Liver (tissue), 9 donors: Measurements from ENCODE around the gene THBS2. TPM values are rescaled to one million over a fixed set of nuclear protein-coding genes. Genes with fewer than 3 reads are reported as not detected.
"Not testable (repeated sequence)": the region's sequence is repeated elsewhere in the genome, so short reads cannot be mapped to it uniquely, and the experiment has no call there.

Source experiments
- DNase-seq: peaks from one replicate; pipeline ENCODE4 v3.0.0-alpha.2; 2017; ENCODE audit warnings: low spot score
- H3K27ac ChIP-seq, 2 donors: one replicate each; pipeline ENCODE4 v1.7.0; 2013; ENCODE audit warnings: inconsistent platforms in 2 of 2, low read length in 2 of 2, control low read depth in 1 of 2, low read depth in 1 of 2, mild to moderate bottlenecking in 1 of 2
- H3K27me3 ChIP-seq, 4 donors: one replicate each; pipeline versions ENCODE4 v1.6.1 to v1.7.0; 2013; ENCODE audit warnings: low read length in 3 of 4, inconsistent platforms in 1 of 4, mild to moderate bottlenecking in 1 of 4, moderate library complexity in 1 of 4; ENCODE audit not compliant: control insufficient read depth in 4 of 4, insufficient read depth in 4 of 4
- H3K36me3 ChIP-seq, 4 donors: one replicate each; pipeline versions ENCODE4 v1.6.1 to v1.7.0; 2013; ENCODE audit warnings: low read length in 3 of 4, mild to moderate bottlenecking in 3 of 4, low read depth in 1 of 4, moderate library complexity in 1 of 4; ENCODE audit not compliant: control insufficient read depth in 4 of 4, insufficient read depth in 3 of 4
- H3K4me1 ChIP-seq, 4 donors: one replicate each; pipeline versions ENCODE4 v1.6.1 to v1.7.0; 2013; ENCODE audit warnings: low read length in 3 of 4, mild to moderate bottlenecking in 3 of 4, moderate library complexity in 1 of 4; ENCODE audit not compliant: control insufficient read depth in 4 of 4, insufficient read depth in 4 of 4
- H3K4me3 ChIP-seq, 3 donors: one replicate each; pipeline versions ENCODE4 v1.6.1 to v1.7.0; 2013; ENCODE audit warnings: low read length in 3 of 3, control low read depth in 1 of 3, low read depth in 1 of 3, mild to moderate bottlenecking in 1 of 3
- H3K9ac ChIP-seq, 2 donors: one replicate each; pipeline ENCODE4 v1.7.0; 2013; ENCODE audit warnings: low read length in 2 of 2, mild to moderate bottlenecking in 2 of 2, moderate library complexity in 2 of 2, control low read depth in 1 of 2, low read depth in 1 of 2
- H3K9me3 ChIP-seq, 4 donors: one replicate each; pipeline versions ENCODE4 v1.6.1 to v1.7.0; 2013; ENCODE audit warnings: low read length in 3 of 4; ENCODE audit not compliant: control insufficient read depth in 4 of 4
- EGR1 ChIP-seq, 2 donors: IDR thresholded peaks; 2 replicates each; pipeline ENCODE4 v1.6.1; 2016 to 2018; ENCODE audit warnings: antibody characterized with exemption in 2 of 2, low read depth in 2 of 2
- FOXA1 ChIP-seq: IDR thresholded peaks from 2 replicates; pipeline ENCODE4 v1.6.1; 2016; ENCODE audit warnings: antibody characterized with exemption
- FOXA2 ChIP-seq: IDR thresholded peaks from 2 replicates; pipeline ENCODE4 v1.6.1; 2016; ENCODE audit warnings: antibody characterized with exemption
- GABPA ChIP-seq, 2 donors: IDR thresholded peaks in 1 of 2; conservative IDR thresholded peaks in 1 of 2; 2 replicates each; pipeline ENCODE4 v1.6.1; 2016; ENCODE audit warnings: antibody characterized with exemption in 2 of 2, mild to moderate bottlenecking in 1 of 2, moderate library complexity in 1 of 2
- HNF4A ChIP-seq, 2 donors: conservative IDR thresholded peaks; 2 replicates each; pipeline ENCODE4 v1.6.1; 2016; ENCODE audit warnings: antibody characterized with exemption in 2 of 2, mild to moderate bottlenecking in 2 of 2
- HNF4G ChIP-seq: IDR thresholded peaks from 2 replicates; pipeline ENCODE4 v1.6.1; 2016; ENCODE audit warnings: antibody characterized with exemption
- JUND ChIP-seq, 2 donors: IDR thresholded peaks; 2 replicates each; pipeline ENCODE4 v1.6.1; 2016; ENCODE audit warnings: antibody characterized with exemption in 2 of 2
- REST ChIP-seq: IDR thresholded peaks from 2 replicates; pipeline ENCODE4 v1.6.1; 2016; ENCODE audit warnings: antibody characterized with exemption, mild to moderate bottlenecking
- RXRA ChIP-seq, 2 donors: IDR thresholded peaks; 2 replicates each; pipeline ENCODE4 v1.6.1; 2017 to 2018; ENCODE audit warnings: antibody characterized with exemption in 2 of 2, mild to moderate bottlenecking in 1 of 2
- WGBS: extraction: QIAGEN DNeasy Blood & Tissue Kit; methylation state at CpG from one replicate; pipeline ENCODE4 v1.1.7; 2013; 5-methylcytosine and 5-hydroxymethylcytosine counted together
- polyA plus RNA-seq, 2 donors: library from polyadenylated mRNA; stranded (reverse) in 1 of 2; unstranded in 1 of 2; fragments of 200-250 nt in 1 of 2; fragments of >200 nt in 1 of 2; fragmentation: Nextera tagmentation in 1 of 2; extraction: Ambion mirVana in 1 of 2; gene quantifications; one replicate each; pipeline versions ENCODE4 v1.2.1 to v1.2.3, GENCODE V29; 2013 to 2015
- total RNA-seq, 2 donors: library from RNA; depleted of rRNA; stranded (reverse); fragments of >200 nt; gene quantifications; one replicate each; pipeline ENCODE4 v1.2.3, GENCODE V29; 2014
- TF ChIP-seq, protein P1 (sequence below): IDR thresholded peaks from 2 replicates; pipeline ENCODE4 v1.6.1; 2016; ENCODE audit warnings: antibody characterized with exemption
- TF ChIP-seq, protein P2 (sequence below): fragments of 150-350 bp; IDR thresholded peaks from 2 replicates; pipeline ENCODE4 v1.5.1; 2017; ENCODE audit warnings: improper control_type of control experiment, low read depth, low read length; ENCODE audit not compliant: missing input control
- donor health status: healthy.
- donor health status: healthy.
- donor health status: healthy.
- donor health status: healthy.
- donor health status: healthy.

Gene THBS2
- total and polyA plus RNA-seq, 4 donors = 0.35 to 7.6 (median 6.2) TPM

GRCh38 chr6:169198885-169199284, 54.8 kb downstream of the THBS2 start:
- Histone ChIP-seq H3K27ac (no peak overlapping the region), H3K36me3 (no peaks in the 10 kb centered on the region)
- WGBS = 94% methylated on average over 3 of the region's 3 CpGs

DNA sequence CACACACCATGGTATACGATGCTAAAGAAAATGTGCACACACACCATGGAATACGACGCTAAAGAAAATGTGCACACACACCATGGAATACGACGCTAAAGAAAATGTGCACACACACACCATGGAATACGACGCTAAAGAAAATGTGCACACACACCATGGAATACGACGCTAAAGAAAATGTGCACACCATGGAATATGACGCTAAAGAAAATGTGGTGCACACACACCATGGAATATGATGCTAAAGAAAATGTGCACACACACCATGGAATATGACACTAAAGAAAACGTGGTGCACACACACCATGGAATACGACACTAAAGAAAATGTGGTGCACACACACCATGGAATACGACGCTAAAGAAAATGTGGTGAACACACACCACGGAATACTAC, 55.7 kb downstream of the THBS2 start:
- H3K9me3 ChIP-seq, H3K4me3 ChIP-seq, H3K27ac ChIP-seq, H3K9ac ChIP-seq, H3K27me3 ChIP-seq, H3K36me3 ChIP-seq, H3K4me1 ChIP-seq, DNase-seq: not testable (repeated sequence)
- WGBS = 94% methylated on average over 15 of the region's 15 CpGs

More at GRCh38 chr6:169198885-169199284, 54.8 kb downstream of the THBS2 start:
- peaks cover 0 to 2% (median 0%) of the 10 kb centered on the region in 4 donors for H3K27me3 ChIP-seq
- no peak overlapping the region for H3K4me3 ChIP-seq
- H3K9ac ChIP-seq = no peak overlapping the region
- no peak for DNase-seq
- no peaks in the 10 kb centered on the region for H3K9me3 ChIP-seq
- H3K4me1 ChIP-seq = no peaks in the 10 kb centered on the region
- TF ChIP-seq JUND (IDR thresholded peaks at IDR 0.05) (no peak), FOXA2 (no peak), FOXA1 (no peak), HNF4A (conservative IDR thresholded peaks at IDR 0.05) (no peak), GABPA (IDR thresholded peaks at IDR 0.05 in 1 of 2, conservative IDR thresholded peaks at IDR 0.05 in 1 of 2) (no peak), REST (no peak), RXRA (IDR thresholded peaks at IDR 0.05) (no peak), EGR1 (IDR thresholded peaks at IDR 0.05; ENCODE audit: low read depth in 2 of 2) (no peak), HNF4G (no peak)
- TF ChIP-seq, protein P1, sequence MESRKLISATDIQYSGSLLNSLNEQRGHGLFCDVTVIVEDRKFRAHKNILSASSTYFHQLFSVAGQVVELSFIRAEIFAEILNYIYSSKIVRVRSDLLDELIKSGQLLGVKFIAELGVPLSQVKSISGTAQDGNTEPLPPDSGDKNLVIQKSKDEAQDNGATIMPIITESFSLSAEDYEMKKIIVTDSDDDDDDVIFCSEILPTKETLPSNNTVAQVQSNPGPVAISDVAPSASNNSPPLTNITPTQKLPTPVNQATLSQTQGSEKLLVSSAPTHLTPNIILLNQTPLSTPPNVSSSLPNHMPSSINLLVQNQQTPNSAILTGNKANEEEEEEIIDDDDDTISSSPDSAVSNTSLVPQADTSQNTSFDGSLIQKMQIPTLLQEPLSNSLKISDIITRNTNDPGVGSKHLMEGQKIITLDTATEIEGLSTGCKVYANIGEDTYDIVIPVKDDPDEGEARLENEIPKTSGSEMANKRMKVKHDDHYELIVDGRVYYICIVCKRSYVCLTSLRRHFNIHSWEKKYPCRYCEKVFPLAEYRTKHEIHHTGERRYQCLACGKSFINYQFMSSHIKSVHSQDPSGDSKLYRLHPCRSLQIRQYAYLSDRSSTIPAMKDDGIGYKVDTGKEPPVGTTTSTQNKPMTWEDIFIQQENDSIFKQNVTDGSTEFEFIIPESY = no peak
- TF ChIP-seq, protein P2, sequence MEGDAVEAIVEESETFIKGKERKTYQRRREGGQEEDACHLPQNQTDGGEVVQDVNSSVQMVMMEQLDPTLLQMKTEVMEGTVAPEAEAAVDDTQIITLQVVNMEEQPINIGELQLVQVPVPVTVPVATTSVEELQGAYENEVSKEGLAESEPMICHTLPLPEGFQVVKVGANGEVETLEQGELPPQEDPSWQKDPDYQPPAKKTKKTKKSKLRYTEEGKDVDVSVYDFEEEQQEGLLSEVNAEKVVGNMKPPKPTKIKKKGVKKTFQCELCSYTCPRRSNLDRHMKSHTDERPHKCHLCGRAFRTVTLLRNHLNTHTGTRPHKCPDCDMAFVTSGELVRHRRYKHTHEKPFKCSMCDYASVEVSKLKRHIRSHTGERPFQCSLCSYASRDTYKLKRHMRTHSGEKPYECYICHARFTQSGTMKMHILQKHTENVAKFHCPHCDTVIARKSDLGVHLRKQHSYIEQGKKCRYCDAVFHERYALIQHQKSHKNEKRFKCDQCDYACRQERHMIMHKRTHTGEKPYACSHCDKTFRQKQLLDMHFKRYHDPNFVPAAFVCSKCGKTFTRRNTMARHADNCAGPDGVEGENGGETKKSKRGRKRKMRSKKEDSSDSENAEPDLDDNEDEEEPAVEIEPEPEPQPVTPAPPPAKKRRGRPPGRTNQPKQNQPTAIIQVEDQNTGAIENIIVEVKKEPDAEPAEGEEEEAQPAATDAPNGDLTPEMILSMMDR = no peak

- DNase-seq, H3K4me3 ChIP-seq, H3K9me3 ChIP-seq, H3K27me3 ChIP-seq, H3K9ac ChIP-seq, H3K27ac ChIP-seq, H3K4me1 ChIP-seq, H3K36me3 ChIP-seq: not testable (repeated sequence)
- 73% methylated on average over 2 of the region's 2 CpGs for WGBS
These were observed 57.4 kb downstream of the THBS2 start for GRCh38 chr6:169196279-169196678.
